Mesodermal cell (in vitro differentiated cells): ENCODE data around the gene MCF2L.

Source experiments
- H3K27ac ChIP-seq: 2 replicates; pipeline ENCODE4 v1.7.0; 2013; ENCODE audit warnings: mild to moderate bottlenecking, low read depth, low read length, moderate library complexity; ENCODE audit not compliant: severe bottlenecking
- H3K36me3 ChIP-seq: 2 replicates; pipeline ENCODE4 v1.7.1; 2013; ENCODE audit warnings: mild to moderate bottlenecking, low read length, moderate library complexity; ENCODE audit not compliant: control insufficient read depth, insufficient read depth
- H3K4me1 ChIP-seq: one replicate; pipeline ENCODE4 v1.7.1; 2013; ENCODE audit warnings: mild to moderate bottlenecking, low read length; ENCODE audit not compliant: insufficient read depth, control insufficient read depth, poor library complexity, severe bottlenecking
- H3K4me3 ChIP-seq: 2 replicates; pipeline ENCODE4 v1.7.0; 2013; ENCODE audit warnings: low read length, control low read depth, mild to moderate bottlenecking; ENCODE audit not compliant: insufficient read depth, poor library complexity, severe bottlenecking; ENCODE audit errors: extremely low read depth
- H3K9me3 ChIP-seq: 2 replicates; pipeline ENCODE4 v1.7.1; 2013; ENCODE audit warnings: mild to moderate bottlenecking, low read length, moderate library complexity; ENCODE audit not compliant: control insufficient read depth
- WGBS, 2 experiments: methylation state at CpG; one replicate each; pipeline ENCODE4 v1.1.5; 2013; ENCODE audit warnings: missing lambda C conversion rate in 2 of 2; ENCODE audit not compliant: insufficient coverage in 2 of 2; 5-methylcytosine and 5-hydroxymethylcytosine counted together

The MCF2L gene

GRCh38 chr13:113021391-113021790 is 52.4 kb downstream of the MCF2L start:
- Histone ChIP-seq H3K4me3 (no peak overlapping the region), H3K36me3 (no peaks in the 10 kb centered on the region), H3K27ac (no peak overlapping the region), H3K9me3 (peaks cover 6% of the 10 kb centered on the region), H3K4me1 (peaks cover 17% of the 10 kb centered on the region)
- 92 to 100% methylated on average over 10 to 11 of the region's 14 CpGs for WGBS, 2 experiments

DNA sequence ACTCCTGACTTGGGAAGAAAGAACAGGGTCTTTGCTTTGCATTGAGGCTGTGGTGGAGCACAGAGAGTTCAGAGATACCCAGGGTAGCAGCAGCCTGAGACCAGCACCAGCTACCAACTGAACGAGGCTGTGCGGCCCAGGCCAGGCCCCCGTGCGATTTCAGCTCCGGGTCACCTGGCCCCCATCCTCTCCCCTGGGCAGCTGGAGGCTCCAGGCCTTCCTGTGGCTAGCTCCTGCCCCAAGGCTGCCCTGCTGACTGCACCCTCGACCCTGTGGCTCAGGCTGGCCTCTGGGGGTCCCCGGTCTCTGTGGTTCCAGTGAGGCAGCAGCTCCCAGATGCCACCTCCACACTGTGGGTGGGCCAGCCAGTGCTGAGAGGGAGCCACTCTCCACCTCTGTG is 52.8 kb downstream of the MCF2L start:
- WGBS, 2 experiments = 78 to 94% methylated on average over 6 to 7 of the region's 7 CpGs
- H3K36me3 ChIP-seq = no peaks in the 10 kb centered on the region
- no peak overlapping the region for H3K27ac ChIP-seq
- peaks cover 6% of the 10 kb centered on the region for H3K9me3 ChIP-seq
- H3K4me3 ChIP-seq = no peak overlapping the region
- H3K4me1 ChIP-seq = peaks cover 17% of the 10 kb centered on the region

DNA sequence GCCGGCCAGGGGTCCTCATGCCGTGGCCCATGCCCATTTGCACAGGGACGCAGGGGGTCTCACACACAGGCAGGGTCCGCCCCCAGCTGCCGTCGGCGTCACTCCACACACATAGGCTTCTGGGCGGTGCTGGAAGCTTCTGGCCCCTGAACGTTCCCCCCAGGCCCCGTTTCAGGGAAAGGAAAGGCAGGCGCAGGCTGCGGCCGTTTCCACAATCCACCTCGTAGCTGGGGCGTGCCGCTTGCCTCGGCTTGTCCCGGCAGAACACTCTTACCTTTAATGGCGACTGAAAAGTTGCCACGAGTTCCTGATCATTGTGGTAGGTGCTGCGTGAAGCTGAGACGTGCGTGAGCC is 53.4 kb downstream of the MCF2L start:
- Histone ChIP-seq H3K9me3 (peaks cover 6% of the 10 kb centered on the region), H3K4me3 (no peak overlapping the region), H3K4me1 (peaks cover 17% of the 10 kb centered on the region), H3K36me3 (no peaks in the 10 kb centered on the region), H3K27ac (peak overlapping the region; percentile 94)
- WGBS, 2 experiments = 35 to 49% methylated on average over 21 to 22 of the region's 23 CpGs

- H3K36me3 ChIP-seq = no peaks in the 10 kb centered on the region
- peak overlapping the region; percentile 9 for H3K4me3 ChIP-seq
- H3K9me3 ChIP-seq = peaks cover 6% of the 10 kb centered on the region
- peaks cover 17% of the 10 kb centered on the region for H3K4me1 ChIP-seq
- H3K27ac ChIP-seq = peak overlapping the region; percentile 94
- WGBS, 2 experiments = 26% methylated on average over 36 to 39 of the region's 39 CpGs
Measured at GRCh38 chr13:113022745-113023574, 53.9 kb downstream of the MCF2L start.

- Histone ChIP-seq H3K36me3 (no peaks in the 10 kb centered on the region), H3K4me1 (peaks cover 17% of the 10 kb centered on the region), H3K27ac (peak overlapping the region; percentile 94), H3K4me3 (no peak overlapping the region), H3K9me3 (peaks cover 6% of the 10 kb centered on the region)
- 74 to 81% methylated on average over 12 to 13 of the region's 16 CpGs for WGBS, 2 experiments
Measured at GRCh38 chr13:113023694-113024430, 54.8 kb downstream of the MCF2L start.

DNA sequence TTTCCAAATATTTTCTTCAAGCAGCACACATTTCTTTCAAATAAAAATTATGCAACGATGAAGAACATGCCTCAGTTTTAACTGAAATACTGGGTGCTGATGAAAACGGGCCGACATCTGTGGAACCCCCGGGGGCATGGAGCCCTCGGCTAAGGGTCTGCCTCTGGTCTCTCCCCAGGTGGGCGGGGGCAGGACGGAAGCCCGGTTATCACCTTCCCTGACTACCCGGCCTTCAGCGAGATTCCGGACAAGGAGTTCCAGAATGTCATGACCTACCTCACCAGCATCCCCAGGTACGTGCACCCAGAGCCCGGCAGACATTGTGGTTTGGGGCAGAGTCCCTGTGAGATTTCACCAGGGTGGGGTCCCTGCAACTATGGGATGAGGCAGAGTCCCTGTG is 55.5 kb downstream of the MCF2L start:
- Histone ChIP-seq H3K36me3 (no peaks in the 10 kb centered on the region), H3K4me3 (no peak overlapping the region), H3K4me1 (peaks cover 17% of the 10 kb centered on the region), H3K27ac (no peak overlapping the region), H3K9me3 (peaks cover 6% of the 10 kb centered on the region)
- WGBS, 2 experiments = 91 to 92% methylated on average over 8 to 11 of the region's 13 CpGs

GRCh38 chr13:113026391-113026910 is 57.4 kb downstream of the MCF2L start:
- no peaks in the 10 kb centered on the region for H3K36me3 ChIP-seq
- H3K9me3 ChIP-seq = no peaks in the 10 kb centered on the region
- no peak overlapping the region for H3K27ac ChIP-seq
- H3K4me1 ChIP-seq = peaks cover 17% of the 10 kb centered on the region
- no peak overlapping the region for H3K4me3 ChIP-seq
- whole genome bisulfite sequencing, 2 experiments = 95 to 96% methylated on average over 20 to 21 of the region's 21 CpGs

- H3K4me3 ChIP-seq = no peak overlapping the region
- H3K9me3 ChIP-seq = no peaks in the 10 kb centered on the region
- no peak overlapping the region for H3K27ac ChIP-seq
- WGBS, 2 experiments = 94 to 98% methylated on average over 9 to 11 of the region's 13 CpGs
- H3K36me3 ChIP-seq = no peaks in the 10 kb centered on the region
- H3K4me1 ChIP-seq = peaks cover 17% of the 10 kb centered on the region
Measured at GRCh38 chr13:113027095-113027494, 58.1 kb downstream of the MCF2L start.

- peaks cover 15% of the 10 kb centered on the region for H3K4me1 ChIP-seq
- no peak overlapping the region for H3K4me3 ChIP-seq
- H3K36me3 ChIP-seq = no peaks in the 10 kb centered on the region
- no peak overlapping the region for H3K27ac ChIP-seq
- WGBS, 2 experiments = 94 to 95% methylated on average over 10 to 15 of the region's 16 CpGs
- H3K9me3 ChIP-seq = no peaks in the 10 kb centered on the region
Measured at GRCh38 chr13:113027566-113027965, 58.6 kb downstream of the MCF2L start.

- H3K36me3 ChIP-seq = no peaks in the 10 kb centered on the region
- no peak overlapping the region for H3K4me3 ChIP-seq
- peaks cover 5% of the 10 kb centered on the region for H3K4me1 ChIP-seq
- 93 to 95% methylated on average over 11 to 13 of the region's 16 CpGs for WGBS, 2 experiments
- no peaks in the 10 kb centered on the region for H3K9me3 ChIP-seq
- no peak overlapping the region for H3K27ac ChIP-seq
Measured at GRCh38 chr13:113028336-113029060, 59.5 kb downstream of the MCF2L start.
